ENCODE results near the gene TMEM250. TPM values are rescaled to one million over a fixed set of nuclear protein-coding genes. Genes with fewer than 3 reads are reported as not detected.
A peak's percentile ranks its signal among the peaks of the same experiment; 100 is the strongest.

The TMEM250 gene
- total RNA-seq, 1 experiment from 2014 or later = 34.0 TPM

DNA sequence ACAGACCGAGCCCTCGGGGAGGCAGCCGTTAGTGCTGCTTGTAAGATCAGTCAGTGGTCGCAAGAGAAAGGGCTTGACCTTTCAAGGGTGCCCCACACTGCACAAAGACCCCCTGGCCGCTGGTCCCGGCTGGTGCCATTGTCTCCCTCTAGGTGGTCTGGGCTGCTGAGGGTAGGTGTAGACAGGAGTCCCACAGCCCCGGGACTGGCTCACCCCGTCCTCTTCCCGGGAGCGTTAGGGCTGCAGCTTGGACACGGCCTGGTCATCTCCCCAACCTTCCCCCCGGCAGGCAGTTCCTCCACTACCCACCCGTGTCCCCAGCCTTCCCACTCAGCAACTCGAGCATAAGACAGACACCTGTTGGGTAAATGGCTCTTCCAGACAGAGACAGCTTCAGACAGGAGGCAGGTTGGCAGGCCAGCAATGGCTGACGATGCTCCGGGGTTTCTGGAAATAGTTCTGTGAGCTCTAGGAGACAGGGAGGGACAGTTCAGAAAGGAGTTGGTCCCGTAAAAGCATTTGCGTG, 15.3 kb upstream of the TMEM250 start:
- Histone ChIP-seq H3K9me3 (ENCODE audit: control insufficient read depth, insufficient read depth, low read depth, low read length) (no peaks in the 10 kb centered on the region), H3K4me1 (ENCODE audit: control insufficient read depth, insufficient read depth, low read length) (peaks cover 4% of the 10 kb centered on the region), H3K27ac (ENCODE audit: low read length) (no peak overlapping the region), H3K4me3 (ENCODE audit: low read depth in 2 of 2, low read length in 2 of 2) (no peak overlapping the region), H3K27me3 (ENCODE audit: control insufficient read depth, insufficient read depth, low read length) (no peaks in the 10 kb centered on the region), H3K36me3 (ENCODE audit: control insufficient read depth, insufficient read depth, low read length) (no peaks in the 10 kb centered on the region)
- BruUV-seq (replicated peaks) = no TSS peak
- no peak for ATAC-seq
- CTCF ChIA-PET = interaction anchor here (0.6 kb wide), 1 partner anchor 28 kb away, joined by 4 read pairs; no protein-coding TSS in a partner anchor
- in situ Hi-C loops (cut with HindIII; ENCODE audit: low pct_unique_long_range_greater_than_20kb, low sequenced_read_pairs) = no loop called here
- DNase-seq (ENCODE audit: low read depth, low spot score) = no peak
- intact Hi-C loops (cut with micrococcal nuclease; ENCODE audit: unreplicated experiment) = no loop called here
- POLR2A ChIA-PET = no interaction called here
- TF ChIP-seq TCF7L2 (IDR thresholded peaks at IDR 0.05; ENCODE audit: low read depth, low read length) = no peak
- TF ChIP-seq, protein P1, sequence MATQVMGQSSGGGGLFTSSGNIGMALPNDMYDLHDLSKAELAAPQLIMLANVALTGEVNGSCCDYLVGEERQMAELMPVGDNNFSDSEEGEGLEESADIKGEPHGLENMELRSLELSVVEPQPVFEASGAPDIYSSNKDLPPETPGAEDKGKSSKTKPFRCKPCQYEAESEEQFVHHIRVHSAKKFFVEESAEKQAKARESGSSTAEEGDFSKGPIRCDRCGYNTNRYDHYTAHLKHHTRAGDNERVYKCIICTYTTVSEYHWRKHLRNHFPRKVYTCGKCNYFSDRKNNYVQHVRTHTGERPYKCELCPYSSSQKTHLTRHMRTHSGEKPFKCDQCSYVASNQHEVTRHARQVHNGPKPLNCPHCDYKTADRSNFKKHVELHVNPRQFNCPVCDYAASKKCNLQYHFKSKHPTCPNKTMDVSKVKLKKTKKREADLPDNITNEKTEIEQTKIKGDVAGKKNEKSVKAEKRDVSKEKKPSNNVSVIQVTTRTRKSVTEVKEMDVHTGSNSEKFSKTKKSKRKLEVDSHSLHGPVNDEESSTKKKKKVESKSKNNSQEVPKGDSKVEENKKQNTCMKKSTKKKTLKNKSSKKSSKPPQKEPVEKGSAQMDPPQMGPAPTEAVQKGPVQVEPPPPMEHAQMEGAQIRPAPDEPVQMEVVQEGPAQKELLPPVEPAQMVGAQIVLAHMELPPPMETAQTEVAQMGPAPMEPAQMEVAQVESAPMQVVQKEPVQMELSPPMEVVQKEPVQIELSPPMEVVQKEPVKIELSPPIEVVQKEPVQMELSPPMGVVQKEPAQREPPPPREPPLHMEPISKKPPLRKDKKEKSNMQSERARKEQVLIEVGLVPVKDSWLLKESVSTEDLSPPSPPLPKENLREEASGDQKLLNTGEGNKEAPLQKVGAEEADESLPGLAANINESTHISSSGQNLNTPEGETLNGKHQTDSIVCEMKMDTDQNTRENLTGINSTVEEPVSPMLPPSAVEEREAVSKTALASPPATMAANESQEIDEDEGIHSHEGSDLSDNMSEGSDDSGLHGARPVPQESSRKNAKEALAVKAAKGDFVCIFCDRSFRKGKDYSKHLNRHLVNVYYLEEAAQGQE (IDR thresholded peaks at IDR 0.05; ENCODE audit: insufficient read depth in 1 of 2, low read depth in 2 of 2, low read length in 1 of 2) = no peak
- TF ChIP-seq, protein P2, sequence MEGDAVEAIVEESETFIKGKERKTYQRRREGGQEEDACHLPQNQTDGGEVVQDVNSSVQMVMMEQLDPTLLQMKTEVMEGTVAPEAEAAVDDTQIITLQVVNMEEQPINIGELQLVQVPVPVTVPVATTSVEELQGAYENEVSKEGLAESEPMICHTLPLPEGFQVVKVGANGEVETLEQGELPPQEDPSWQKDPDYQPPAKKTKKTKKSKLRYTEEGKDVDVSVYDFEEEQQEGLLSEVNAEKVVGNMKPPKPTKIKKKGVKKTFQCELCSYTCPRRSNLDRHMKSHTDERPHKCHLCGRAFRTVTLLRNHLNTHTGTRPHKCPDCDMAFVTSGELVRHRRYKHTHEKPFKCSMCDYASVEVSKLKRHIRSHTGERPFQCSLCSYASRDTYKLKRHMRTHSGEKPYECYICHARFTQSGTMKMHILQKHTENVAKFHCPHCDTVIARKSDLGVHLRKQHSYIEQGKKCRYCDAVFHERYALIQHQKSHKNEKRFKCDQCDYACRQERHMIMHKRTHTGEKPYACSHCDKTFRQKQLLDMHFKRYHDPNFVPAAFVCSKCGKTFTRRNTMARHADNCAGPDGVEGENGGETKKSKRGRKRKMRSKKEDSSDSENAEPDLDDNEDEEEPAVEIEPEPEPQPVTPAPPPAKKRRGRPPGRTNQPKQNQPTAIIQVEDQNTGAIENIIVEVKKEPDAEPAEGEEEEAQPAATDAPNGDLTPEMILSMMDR (IDR thresholded peaks at IDR 0.05) = no peak
- no peak for TF ChIP-seq POLR2AphosphoS5 (IDR thresholded peaks at IDR 0.05; ENCODE audit: low read depth, low read length)
- no peak for TF ChIP-seq SIN3A (IDR thresholded peaks at IDR 0.05; ENCODE audit: borderline replicate concordance, insufficient read depth, low read depth, low read length)

DNA sequence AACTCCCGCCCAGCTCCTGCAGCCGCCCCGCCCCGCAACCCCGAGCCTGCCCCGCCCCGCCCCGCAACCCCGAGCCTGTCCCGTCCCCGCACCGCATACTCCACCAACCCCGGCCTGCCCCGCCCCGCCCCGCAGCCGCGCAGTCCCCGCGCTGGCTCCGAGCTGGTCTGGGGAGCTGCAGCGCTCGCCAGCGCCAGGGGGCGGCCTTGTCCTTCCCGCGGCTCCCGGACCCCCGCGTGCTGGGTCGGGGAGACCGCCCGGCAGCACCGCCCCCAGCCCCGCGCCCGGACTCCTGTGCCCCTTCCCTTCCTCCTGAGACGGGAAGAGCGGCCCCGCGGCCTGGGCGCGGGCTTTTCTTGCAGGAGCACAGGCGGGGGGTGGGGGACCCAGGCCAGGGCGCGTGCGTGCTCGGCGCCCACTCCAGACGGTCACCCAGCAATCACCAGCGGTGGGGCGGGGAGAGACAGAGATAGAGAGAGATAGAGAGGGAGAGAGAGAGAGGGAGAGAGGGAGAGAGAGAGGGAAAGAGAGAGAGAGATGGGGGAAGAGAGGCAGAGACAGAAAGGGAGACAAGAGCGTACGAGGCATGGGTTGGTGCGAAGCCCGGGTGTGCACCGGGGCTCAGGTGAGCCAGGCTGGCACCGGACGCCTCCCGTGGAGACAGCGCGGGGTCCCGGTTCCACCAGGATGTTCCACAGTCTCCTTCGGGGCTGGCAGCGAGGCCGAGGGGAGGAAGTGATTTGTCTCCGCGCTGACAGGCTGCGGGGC, 14.7 kb upstream of the TMEM250 start:
- Histone ChIP-seq H3K4me1 (ENCODE audit: control insufficient read depth, insufficient read depth, low read length) (peaks cover 4% of the 10 kb centered on the region), H3K4me3 (ENCODE audit: low read depth in 2 of 2, low read length in 2 of 2) (peak overlapping the region; percentile 33 to 37; a peak in 3 of 4 replicates), H3K27me3 (ENCODE audit: control insufficient read depth, insufficient read depth, low read length) (no peaks in the 10 kb centered on the region), H3K9me3 (ENCODE audit: control insufficient read depth, insufficient read depth, low read depth, low read length) (no peaks in the 10 kb centered on the region), H3K36me3 (ENCODE audit: control insufficient read depth, insufficient read depth, low read length) (no peaks in the 10 kb centered on the region), H3K27ac (ENCODE audit: low read length) (no peak overlapping the region)
- ATAC-seq (peak; percentile 78), DNase-seq (ENCODE audit: low read depth, low spot score) (no peak)
- BruUV-seq (replicated peaks) = no TSS peak
- ChIA-PET CTCF (interaction anchor here (0.6 to 1.1 kb wide), 6 partner anchors 8 to 85 kb away, joined by 4 to 8 read pairs (median 6); no protein-coding TSS in a partner anchor), POLR2A (no interaction called here)
- TF ChIP-seq POLR2AphosphoS5 (IDR thresholded peaks at IDR 0.05; ENCODE audit: low read depth, low read length) = no peak
- TF ChIP-seq, protein P2 (IDR thresholded peaks at IDR 0.05) = peak; percentile 76
- no peak for TF ChIP-seq SIN3A (IDR thresholded peaks at IDR 0.05; ENCODE audit: borderline replicate concordance, insufficient read depth, low read depth, low read length)
- no peak for TF ChIP-seq TCF7L2 (IDR thresholded peaks at IDR 0.05; ENCODE audit: low read depth, low read length)
- in situ Hi-C loops (cut with HindIII; ENCODE audit: low pct_unique_long_range_greater_than_20kb, low sequenced_read_pairs) (no loop called here), intact Hi-C loops (cut with micrococcal nuclease; ENCODE audit: unreplicated experiment) (no loop called here)

Measured in Panc1 (cell line).